ENCODE data around the gene OR2W3.

OR2W3 gene

DNA sequence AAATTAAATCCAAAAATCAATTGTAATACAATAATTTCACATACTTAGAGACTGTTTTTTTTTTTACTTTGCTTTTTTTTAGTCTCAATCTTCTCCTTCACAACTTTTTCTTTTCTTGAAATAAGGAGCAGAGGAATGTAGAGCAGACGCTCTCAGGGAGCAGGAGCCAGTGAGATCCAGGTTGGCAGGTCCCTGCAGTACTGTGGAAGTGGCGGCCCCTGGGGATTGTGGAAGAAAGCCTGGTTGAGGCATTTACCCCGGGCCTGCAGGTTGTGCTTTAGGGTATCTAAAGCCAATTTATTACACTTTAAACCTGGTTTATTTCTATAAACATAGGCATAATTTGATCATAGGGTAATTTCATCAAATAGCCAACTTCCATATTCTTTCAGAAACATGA is 28.6 kb downstream of the OR2W3 start:
- no peak for DNase-seq

DNA sequence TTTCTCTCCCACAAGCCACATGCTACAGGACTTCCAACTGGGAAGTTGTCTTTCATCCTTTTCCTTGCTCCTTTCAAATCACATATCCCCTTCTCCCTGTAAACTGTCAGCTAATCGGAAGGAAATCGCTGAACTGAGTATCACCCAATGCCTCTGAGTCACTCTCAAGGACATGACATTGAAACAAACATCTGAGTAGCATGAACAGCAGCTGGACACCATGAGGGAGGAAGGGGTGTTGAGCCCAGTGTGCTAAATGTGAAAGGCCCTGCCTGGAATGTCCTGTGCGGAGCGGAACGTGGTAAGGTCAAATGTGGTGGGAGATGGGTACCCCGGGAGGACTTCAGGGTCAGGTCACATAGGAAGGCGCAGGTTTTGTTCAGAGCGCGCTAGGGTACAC is 29.5 kb downstream of the OR2W3 start, which contains the start of gene OR2AJ1:
OR2AJ1 (plus strand) TSS at position 22 of the 400 bp plus-strand sequence. CDS start 8,880 bp downstream, outside the sequence.
- no peak for DNase-seq

GRCh38 chr1:247933989-247934388 is 38.6 kb downstream of the OR2W3 start:
- no peak for DNase-seq

- no peak for DNase-seq
Observed at GRCh38 chr1:247935781-247936180, 40.4 kb downstream of the OR2W3 start.

GRCh38 chr1:247936415-247936814 is 41.0 kb downstream of the OR2W3 start:
- no peak for DNase-seq

DNA sequence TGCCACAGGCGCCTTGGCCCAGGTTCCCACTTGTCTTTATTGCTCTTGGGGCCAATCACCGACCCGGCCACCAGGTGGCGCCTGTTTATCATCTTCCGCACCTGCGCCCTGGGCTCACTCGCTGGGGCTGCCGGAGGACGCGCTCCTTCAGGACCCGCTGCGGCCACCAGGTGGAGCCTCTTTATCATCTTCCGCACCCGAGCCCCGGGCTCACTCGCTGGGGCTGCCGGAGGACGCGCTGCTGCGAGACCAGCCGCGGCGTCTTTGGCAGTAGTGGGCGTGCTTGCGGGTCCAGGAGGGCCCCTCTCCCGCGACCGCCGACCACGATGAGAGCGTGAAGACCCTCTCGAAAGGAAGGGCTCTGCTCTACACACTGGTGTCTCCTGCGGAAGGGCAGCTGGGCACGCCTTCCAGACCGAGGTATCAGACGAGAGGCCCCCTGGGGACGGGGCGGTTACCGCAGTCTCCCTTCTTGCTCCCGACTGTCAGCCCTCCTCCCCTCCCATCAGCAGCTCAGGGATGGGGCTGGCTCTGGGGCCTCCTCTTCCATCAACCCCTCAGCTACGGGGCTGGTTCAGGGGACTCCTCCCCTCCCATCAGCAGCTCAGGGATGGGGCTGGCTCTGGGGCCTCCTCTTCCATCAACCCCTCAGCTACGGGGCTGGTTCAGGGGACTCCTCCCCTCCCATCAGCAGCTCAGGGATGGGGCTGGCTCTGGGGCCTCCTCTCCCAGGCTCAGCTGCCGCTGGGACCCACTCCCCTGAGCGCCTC is 41.8 kb downstream of the OR2W3 start:
- DNase-seq: peak; percentile 70

- DNase-seq: no peak
Observed at GRCh38 chr1:247942624-247943023, 47.2 kb downstream of the OR2W3 start.
